HG03280 (cell line): ENCODE measurements around the gene SELENOI.

ENCODE experiments used
- ATAC-seq: cut with Tn5 transposase; IDR thresholded peaks from one replicate; pipeline ENCODE4 v1.9.1; 2021; ENCODE audit warnings: mild to moderate bottlenecking, moderate library complexity; ENCODE audit not compliant: unreplicated experiment

The SELENOI gene

DNA sequence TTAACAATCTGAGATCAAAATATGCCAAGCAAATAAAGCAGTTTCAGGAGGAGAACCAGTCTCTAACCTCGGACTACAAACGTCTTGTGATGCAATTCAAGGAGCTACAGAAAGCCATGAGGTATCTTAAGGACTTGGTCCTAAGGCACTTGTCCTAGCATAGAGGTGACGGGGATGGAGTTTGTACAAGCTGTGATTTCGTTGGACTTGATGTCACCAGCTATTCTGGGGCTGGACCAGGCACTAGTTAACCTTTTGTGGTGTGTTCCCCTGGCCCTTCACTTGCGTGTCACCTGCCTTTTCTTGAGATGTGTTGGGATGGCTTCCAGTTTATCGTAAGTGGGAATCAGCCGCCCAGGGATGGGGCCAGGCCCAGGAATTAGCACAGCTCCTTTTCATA is 98.3 kb downstream of the SELENOI start:
- no peak for ATAC-seq
